Activated CD4-positive, alpha-beta T cell treated with anti-CD3 and anti-CD28 coated beads, Interleukin-2, Interleukin-6, amounts not matched to agents 100 ng/mL and 50 ng/mL, durations not matched to agents 16 hours and 8 hours (primary cell): ENCODE results near the gene CCM2.

Source experiments
- DNase-seq: peaks from one replicate; pipeline ENCODE4 v3.0.0-alpha.2; 2020

The CCM2 gene

DNA sequence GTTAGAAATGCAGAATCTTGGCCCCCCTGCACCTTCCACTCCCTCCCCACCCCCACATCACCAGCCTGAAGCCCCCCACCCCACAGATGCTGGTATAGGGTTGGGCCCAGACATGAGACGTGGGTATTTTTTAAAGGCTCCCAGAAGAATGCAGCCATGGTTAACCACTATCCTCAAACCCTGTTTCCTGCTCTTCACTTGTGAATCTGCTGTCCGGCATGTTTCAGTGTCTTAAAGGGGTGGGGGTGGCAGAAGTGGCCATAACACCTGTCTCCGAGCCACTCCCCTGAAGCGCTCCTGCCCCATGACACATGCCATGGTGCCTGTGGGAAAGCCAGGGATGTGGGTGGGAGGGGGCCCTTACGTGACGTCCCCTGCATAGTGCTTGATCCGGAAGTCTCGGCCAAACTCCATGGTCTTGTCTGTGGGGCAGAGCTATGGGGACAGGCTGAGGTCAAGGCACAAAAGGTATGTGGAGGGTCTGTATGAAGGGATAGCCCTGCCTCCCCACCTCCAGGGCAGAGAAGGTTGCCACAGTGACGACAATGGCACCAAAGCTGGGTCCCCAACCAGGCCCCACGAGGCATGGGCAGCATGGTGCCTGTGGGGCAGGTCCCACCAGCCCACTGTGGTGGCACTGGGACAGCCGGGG is 30.8 kb upstream of the CCM2 start:
- DNase-seq = no peak

DNA sequence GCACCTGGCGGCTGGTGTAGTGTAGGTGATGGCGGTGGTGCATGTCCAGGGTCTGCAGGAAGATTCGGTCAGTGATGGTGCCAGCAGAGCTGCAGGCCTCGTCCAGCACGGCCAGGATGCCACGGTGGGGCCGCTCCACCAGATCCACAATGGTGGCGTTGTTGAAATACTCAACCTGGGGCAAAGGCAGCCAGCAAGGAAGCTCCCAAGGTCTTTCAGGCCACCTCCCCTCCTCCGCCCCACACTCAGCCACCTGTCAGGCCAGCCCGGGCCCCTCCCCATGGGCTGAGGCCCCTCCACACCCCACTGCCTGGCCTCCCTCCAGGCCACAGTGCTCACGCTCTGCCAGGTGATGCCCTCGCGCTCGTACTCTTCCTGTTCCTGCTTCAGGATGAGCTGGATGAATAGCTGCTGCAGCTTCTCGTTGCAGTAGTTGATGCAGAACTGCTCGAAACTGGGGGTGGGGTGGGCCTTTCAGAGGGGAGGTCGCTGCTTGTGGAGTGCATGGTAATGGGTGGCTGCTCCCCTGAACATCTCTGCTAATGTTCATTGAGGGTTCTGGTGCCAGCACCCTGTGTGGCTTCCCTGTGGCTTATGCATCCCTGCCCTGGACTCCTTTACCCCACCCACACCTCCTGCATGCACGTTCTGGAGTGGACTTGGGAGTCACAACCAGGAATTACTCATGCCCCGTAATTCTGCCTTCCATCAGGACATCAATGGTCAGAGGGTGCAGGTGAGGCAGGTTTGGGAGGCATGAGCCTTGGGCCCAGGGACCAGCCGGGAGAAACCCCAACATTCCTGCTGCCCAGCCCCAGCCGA is 30.1 kb upstream of the CCM2 start:
- DNase-seq = no peak

DNA sequence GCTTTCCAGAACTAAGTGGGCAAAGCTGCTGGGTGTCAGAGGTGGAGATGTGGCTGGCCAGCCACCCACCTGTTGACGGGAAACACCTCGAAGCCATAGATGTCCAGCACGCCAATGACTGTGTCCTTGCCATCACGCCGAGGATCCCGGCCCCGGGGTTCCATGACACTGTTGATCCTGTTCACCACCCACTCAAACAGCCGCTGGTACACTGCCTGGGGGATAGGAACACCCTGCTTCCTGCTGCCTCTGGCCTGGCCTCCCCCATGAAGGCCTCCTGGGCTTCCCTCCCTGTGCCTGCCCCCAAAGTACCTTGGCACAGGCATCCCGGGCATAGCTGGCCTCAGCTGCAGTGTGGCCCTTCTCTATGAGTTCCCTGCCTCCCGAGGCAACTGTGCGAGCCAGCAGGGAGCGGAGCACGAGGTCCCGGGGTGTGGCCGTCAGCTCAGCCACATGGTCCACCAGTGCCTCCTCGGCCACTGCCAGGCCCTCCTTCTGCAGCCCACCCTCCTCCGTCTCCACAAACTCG is 29.4 kb upstream of the CCM2 start:
- DNase-seq = no peak

DNA sequence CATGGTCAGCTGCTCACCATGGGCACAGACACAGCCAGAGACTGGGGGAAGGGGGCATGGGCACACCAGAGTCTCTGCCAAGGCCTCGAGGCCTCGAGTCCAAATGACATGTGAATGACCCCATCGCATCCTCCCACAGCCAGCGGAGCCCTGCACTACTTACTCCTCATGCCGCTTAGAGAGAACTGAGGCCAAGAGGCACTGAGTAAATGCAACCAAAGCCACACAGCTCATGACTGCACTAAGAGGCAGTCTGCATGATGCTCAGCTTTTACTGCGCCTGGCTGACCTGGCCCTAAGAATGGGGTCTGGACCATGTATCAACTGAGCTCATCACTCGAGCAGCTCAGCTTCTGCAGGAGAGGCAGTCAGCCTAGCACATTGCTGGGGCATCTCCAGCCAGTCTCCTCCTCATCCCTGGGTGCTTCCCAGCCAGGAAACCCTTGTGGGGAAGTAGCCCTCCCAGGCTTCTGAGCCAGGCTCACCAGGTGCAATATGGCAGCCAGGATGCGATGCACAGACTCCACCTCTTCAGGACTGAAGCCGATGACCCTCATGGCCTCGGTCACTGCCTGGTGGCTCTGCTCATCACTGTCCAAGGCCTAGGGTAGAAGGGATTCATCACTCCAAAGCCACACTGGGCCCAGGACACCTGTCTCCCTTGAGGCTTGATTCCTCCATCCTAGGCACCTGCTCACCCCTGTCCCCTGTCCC is 28.7 kb upstream of the CCM2 start:
- DNase-seq = no peak

DNA sequence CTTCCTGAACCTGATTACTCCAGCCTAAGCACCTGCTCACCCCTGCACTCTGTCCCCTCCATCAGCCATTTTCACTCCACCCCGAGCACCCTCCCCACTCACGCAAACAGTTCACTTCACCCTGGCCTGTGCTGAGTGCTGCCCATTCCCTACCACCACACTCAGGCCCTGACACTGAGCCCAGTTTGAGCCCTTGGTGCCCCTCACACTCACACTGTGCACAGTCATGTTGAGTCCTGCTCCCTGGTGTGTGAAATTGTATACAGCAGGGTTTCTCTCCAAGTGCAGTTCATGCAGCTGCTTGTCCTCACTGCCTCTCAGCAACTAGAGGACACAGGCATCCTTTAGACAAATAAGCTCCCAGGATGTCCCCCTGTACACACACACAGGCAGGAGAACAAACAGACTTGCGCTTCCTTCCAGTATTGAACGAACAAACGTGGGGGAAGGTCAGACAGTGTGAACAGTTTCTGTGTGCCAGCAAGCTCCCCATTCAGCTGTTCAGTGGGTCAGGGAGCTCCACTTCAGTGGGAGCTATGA is 28.0 kb upstream of the CCM2 start:
- no peak for DNase-seq

DNA sequence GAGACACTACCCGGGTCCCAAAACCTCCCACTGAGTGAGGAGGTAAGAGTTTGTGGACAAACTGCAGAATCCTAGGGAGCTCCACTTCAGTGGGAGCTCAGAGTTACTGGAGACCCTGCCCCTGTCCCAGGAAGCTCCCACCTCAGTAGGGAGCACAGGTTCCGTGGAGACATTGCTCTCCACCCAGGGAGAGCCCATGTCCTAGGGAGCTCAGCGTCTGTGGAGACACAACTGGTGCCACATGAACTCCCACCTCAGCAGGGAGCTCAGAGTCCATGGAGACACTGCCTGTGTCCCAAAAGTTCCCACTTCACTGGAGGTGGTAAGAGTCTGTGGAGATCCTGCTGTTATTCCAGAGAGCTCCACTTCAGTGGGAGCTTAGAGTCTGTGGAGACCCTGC is 27.4 kb upstream of the CCM2 start:
- DNase-seq = no peak

DNA sequence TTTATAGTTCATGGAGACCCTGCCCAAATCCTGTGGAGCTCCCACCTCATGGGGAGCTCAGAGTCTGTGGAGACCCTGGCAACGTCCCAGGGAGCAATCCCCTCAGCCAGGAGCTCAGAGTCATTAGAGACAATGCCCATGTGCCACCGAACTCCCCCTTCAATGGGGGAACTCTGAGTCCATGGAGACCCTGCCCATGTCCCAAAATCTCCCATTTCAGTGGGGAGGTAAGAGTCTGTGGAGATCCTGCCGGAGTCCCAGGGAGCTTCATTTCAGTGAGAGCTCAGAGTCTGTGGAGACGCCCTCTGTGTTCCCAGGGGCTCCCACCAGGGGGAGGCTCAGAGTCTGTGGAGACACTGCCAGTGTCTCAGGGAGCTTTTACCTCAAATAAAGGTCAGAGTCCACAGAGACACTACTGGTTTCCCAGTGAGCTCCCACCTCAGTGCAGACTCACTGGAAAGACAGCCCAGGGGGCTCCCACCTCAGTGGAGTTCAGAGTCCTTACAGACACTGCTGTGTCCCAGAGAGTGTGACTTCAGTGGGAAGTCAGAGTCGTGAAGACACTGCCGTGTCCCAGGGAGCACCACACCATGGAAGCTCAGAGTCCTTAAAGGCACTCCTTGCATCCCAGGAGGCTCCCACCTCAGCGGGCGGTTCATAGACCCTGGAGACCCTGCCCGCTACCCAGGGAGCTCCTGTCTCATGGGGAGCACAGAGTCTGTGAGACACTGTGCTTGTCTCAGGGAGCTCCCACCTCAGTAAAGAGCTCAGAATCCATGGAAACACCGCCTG is 26.2 kb upstream of the CCM2 start:
- no peak for DNase-seq

DNA sequence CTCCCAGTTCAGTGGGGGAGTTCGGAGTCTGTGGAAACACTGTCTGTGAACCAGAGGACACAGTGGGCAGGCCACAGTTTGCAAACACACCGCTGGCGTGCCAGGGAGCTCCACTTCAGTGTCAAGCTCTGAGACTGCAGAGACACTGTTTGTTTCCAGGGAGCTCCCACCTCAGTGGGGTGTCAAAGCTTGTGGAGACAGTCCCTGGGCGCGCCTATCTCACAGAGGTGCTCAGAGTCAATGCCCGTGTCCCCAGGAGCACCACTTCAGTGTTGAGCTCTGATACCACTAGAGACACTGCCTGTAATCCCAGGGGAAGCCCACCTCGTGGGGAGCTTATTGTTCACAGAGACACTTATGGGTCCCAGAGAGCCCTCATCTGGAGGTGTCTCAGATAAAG is 25.5 kb upstream of the CCM2 start:
- DNase-seq = no peak

DNA sequence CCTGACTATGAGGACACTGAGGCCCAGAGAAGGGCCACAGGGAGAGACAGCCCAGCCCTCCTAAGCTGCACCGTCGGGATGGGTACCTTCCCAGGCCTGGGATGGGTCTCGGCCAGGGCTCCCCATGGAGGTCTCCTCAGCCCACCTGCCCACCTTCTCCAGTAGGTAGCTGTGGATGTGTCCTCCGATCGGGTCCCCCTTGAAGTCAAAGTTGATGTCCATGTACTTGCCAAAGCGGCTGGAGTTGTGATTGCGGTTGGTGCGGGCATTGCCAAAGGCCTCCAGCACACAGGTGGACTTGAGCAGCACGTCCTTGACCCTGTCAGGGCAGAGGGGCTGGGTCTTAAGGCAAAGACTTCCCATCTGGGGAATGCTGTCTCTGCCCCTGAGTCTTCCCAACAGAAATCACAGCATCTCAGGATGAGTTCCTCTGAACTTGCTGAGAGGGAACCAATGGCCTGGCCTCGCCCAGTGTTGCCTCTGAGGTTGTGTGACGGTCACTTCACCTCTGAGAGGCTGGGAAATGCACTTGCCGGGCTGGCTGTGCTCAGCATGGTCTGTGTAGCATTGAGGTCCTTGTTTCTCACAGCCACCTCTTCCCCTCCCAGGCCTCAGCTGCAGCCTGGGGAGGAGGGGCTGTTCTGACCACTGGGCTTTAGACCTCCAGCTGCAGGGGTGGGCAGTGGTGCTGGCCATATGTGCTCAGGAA is 24.5 kb upstream of the CCM2 start:
- no peak for DNase-seq

DNA sequence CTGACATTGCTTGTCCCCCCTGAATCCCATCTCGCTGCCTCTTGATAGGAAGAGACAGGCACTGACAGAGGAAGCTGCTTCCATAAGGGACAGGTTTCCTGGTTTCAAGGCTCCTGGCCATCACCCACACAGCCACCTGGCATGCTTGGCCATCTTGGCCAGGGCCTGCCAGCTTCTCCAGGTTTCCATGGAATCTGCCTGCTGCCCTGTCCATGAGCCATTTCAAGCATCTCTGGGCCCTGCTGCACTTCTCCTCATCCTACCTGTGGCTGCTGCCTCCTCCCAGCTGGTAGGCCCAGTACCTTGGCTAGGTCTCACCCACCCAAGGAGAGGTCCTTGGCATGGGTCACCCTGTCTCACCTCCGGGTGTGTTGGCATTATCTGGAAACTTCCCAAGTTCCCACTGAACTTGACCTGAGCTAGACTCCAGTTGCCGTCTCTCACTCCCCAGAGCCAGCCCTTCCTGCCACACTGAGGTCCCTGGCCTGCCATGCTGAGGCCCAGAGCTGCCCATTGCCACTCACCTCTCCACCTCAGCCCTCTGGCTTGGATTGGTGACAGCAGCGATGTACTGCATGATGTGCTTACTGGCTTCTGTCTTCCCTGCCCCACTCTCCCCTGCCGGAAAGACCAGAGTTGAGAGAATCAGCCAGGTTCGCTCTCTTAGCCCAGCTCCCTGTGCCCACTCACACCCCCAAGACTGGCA is 23.8 kb upstream of the CCM2 start:
- no peak for DNase-seq

DNA sequence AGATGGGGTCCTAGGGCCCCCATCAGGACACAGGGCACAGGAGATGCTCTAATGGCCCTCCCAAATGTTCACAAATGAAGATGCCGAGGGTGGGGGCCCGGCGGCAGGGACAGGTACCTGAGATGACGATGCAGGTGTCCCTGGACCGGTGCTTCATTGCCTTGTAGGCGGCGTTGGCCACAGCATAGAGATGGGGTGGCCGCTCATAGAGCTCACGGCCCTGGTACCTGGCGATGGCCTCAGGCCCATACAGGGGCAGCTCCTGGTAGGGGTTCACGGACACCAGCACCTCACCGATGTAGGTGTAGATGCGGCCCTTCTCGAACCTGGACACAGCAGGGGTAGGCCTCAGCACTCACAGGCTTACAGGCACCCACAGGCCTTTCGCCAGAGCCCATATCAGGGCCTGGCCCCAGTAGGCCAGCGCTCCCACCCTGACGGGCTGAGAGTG is 23.2 kb upstream of the CCM2 start:
- DNase-seq = no peak

DNA sequence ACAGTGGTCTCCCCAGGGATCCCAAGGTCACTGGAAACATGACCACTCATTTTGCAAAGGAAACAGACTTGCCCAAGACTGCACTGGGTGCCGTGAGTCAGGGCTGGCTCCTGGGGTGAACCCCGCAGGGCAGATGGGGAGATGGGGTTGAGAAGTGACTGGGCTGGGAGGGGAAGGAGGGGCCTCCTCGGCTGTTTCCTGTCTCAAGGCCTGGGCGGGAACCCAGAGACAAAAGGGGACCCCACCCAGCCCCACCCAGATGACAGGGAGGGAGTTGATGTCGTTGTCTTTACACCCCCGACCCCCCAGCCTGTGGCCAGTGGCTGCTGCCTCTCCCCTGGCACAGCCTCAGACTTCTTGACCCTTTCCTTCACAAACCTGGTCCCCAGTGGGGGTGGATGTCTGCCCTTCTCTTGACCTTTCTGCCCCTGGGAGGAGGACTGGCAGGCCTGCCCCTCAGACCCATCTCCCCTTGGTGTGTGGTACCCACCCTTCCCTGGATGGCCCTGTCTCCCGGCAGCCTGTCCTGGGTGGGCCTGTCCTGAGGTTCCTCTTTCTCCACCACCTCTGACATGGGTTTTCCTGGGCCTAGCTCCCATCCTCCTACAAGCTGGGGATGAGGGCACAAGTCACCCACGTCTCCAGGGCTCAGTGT is 22.6 kb upstream of the CCM2 start:
- DNase-seq = peak; percentile 92

DNA sequence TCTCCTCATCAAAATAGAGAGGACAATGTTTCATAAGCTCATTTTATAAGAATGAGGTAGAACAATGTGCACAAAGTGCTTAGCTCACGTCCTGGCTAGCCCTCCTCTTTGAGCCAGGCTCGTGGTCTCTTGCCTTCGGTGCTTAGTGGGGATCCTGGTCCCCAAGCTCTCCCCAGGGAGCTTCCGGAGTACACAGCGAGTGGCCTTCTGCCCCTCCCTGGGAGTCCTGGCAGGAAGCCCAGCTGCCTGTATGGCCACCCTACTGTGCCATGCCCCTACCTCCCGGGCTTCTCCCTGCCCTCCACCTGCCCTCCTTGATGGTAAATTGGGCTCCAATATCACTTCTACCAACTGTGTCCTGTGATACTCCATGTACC is 22.1 kb upstream of the CCM2 start:
- no peak for DNase-seq

DNA sequence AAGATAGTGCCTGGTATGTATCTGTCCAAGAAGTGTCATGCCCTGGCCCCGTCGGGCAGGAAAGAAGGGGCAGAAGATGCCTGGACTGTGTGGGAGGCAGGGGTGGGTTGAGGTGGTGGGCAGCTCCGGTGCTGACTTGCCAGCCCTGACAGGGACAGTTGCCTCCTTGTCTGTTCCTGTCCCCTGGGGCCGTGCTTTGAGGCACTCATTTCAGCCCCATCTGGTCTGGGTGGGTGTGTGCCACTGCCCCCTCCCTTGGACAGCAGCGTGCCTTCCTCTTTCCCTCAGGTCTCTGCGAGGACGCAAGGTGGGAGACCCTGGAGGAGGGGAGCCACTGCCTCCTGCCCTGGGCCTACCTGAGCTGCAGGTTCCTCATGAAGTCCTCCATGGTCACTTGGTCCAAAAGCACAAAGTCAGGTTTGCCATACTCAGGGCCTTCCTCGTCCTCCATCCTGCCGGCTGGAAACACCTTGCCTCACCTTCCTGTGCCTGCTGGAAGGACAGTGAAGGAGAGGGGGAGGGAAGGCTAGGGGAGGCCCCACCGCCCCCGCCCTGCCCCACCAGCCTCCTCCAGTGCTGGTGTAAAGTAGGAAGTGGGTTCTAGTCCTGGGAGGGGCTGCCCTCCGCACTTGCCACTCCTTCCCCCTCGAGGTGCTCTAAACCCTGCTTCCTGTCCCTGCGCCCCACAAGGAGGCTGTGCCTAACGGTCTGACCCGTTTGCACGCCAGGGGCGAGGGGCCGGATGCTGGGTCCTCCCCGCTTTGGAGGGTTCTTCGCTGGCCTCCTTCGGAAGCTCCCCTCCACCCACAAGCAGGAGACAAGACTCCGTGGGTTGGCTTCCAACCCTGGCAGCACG is 21.3 kb upstream of the CCM2 start, which contains the start of gene MYO1G:
Gene MYO1G, minus strand, starts transcription at position 505 of the 856 bp plus-strand sequence. Its CDS starts 54 bp downstream, at position 451.
- DNase-seq = peak; percentile 97

DNA sequence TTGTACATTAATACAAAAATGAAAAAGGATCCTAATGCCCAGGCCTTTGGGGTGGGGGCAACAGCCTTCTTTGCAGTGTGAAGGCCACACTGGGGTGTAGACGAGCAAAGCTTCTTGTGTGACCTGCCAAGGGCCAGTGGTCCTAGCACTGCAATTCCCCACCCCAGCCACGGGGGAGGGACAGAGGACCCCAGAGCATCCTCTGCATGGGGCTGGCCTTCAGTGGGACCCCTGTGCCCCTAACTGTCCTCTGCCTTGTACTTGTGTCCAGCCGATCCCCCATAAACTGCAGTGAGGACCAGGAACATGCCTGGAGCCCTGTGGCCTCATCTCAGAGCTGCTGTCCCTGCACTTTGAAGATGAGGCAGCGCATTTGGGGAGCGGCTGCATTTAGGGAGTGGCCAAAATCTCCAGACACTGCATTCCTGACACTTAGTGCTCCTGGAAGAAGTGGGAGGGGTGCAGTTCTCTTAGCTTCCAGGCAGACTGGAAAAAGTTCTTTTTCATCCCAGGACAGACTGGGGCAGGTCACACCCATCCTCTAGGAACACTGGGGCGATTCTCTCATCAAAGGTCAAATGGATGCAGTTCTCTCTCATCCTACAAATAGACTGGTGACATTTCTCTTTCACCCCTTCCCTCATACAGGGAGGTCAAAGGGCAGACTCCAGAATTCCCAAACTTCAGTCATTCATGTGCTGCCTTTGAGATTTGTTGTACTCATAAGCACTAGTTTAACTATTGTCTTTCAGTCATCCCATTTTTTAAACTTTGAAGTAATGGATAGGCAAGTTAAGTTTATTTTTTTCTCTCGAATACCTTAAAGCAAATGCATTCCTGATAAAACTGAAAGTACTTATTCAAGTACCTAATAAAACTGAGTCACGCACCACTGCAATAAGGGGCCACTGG is 20.3 kb upstream of the CCM2 start:
- no peak for DNase-seq

DNA sequence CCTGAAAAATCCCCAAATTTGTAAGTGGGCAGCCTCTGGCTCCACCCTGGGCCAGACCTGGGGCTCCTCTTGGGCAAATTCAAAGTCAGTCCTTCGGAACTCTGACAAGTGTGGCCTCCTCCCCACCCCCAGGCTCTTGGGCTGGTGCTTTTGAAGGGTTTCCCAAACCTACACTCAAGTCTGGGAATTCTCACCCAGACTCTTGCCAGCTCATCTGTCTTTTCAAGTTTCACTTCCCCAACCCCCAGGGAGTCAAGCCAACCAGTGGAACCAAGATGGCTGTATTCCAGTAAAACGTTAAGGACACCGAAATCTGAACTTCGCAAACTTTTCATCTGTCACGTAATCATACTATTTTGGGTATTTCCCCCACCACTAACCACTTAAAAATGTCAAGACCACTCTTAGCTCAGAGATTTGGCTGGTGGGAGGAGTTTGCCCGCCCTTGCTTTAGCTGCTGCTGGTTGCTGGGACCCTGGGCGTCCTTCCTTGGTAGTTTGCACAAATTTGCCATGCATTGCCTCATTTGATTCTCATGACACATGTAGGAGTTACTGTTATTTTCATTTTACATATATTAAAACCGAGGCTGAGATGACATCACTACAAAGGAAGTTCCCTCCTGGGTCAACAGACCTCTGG is 19.5 kb upstream of the CCM2 start:
- peak; percentile 90 for DNase-seq

DNA sequence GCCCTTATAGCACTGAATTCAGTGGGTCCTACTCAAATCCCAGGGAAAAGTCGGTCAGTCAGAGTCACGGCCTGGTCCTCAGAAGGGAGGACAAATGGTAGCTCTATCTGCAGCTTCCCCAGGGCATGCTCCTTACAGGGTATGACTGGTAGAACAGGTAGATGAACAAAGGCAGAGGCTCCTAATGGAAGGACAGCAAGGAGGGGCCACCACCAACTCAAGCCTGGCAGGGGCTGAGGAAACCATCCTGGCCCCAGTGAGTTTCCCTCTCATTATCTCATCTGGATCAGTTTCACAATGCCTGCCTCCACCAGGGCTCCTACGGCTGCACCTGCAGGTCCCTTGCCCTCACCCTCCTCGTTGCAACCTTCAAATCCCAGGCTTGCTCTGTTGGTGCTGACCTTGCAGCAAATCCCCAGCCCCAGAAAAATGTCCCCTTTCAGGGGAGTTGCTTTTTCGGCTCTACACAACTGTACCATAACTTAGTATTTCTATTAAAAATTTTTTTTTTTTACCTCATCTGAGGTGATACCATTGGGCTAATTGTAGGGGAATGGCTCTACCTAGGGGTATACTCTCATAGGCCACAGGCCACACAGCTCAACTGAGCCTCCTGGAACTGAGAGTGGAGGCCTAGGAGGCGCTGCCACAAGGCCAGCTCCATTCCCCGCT is 18.8 kb upstream of the CCM2 start:
- peak; percentile 63 for DNase-seq
